Skeletal muscle satellite cell (primary cell): ENCODE measurements around the gene YARS1.

ENCODE experiments used
- H3K27me3 ChIP-seq: 2 replicates; pipeline ENCODE4 v1.7.0; 2013; ENCODE audit warnings: low read length; ENCODE audit not compliant: control insufficient read depth, insufficient read depth
- H3K36me3 ChIP-seq: 2 replicates; pipeline ENCODE4 v1.7.0; 2013; ENCODE audit warnings: mild to moderate bottlenecking, control low read depth, low read length; ENCODE audit not compliant: insufficient read depth
- H3K4me1 ChIP-seq: 2 replicates; pipeline ENCODE4 v1.7.0; 2013; ENCODE audit warnings: low read length; ENCODE audit not compliant: control insufficient read depth, insufficient read depth
- H3K4me2 ChIP-seq: 2 replicates; pipeline ENCODE4 v1.7.0; 2013; ENCODE audit warnings: mild to moderate bottlenecking, low read length
- H3K4me3 ChIP-seq: 2 replicates; pipeline ENCODE4 v1.7.0; 2013; ENCODE audit warnings: low read length
- H3K9ac ChIP-seq: 2 replicates; pipeline ENCODE4 v1.7.0; 2013; ENCODE audit warnings: mild to moderate bottlenecking, low read depth, low read length, moderate library complexity
- H3K9me3 ChIP-seq: replicated peaks from 2 replicates; pipeline ENCODE4 v1.7.0; 2013; ENCODE audit warnings: mild to moderate bottlenecking, control low read depth, low read length

The YARS1 gene

DNA sequence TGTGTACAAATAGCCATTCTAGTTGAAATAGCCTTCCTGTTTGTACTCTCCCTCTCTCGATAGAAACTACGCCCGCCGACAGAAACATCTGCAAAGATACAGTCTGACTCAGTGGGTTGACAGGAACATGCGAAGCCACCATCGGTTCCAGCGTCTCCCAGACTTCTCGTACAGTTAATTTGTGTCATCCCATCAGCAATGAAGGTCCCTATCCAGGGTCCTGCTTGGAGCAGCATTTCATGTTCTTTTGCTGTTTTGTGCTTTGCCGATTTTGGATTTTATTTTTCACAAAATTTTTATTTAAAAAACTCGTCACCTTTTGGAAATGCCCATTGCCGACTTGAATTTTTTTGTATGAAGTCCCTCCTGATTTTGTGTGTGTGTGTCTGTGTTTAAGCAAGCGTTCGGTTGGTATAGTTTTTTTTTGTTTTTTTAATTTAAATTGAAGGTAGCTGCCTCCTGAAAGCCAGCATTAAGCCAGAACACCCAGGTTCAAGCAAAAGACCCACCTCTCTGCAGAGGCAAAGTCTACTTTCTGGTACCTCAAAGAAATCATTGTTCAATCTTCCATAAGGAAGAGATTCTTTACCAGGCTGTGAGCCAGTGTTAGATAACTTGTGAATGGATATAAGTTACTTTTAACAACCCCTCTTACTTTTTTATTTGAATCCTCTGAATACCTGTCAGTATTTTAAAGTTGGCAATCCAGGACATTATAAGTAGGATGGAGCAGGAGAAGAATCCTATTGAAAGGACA lies 38.9 kb upstream of the YARS1 start:
- no peaks in the 10 kb centered on the region for H3K9me3 ChIP-seq
- H3K9ac ChIP-seq: no peak overlapping the region
- H3K4me2 ChIP-seq: no peak overlapping the region
- peaks cover 30% of the 10 kb centered on the region for H3K36me3 ChIP-seq
- no peaks in the 10 kb centered on the region for H3K4me1 ChIP-seq
- no peaks in the 10 kb centered on the region for H3K27me3 ChIP-seq
- no peak overlapping the region for H3K4me3 ChIP-seq

GRCh38 chr1:32848354-32849063 lies 31.4 kb upstream of the YARS1 start:
- Histone ChIP-seq H3K9me3 (no peaks in the 10 kb centered on the region), H3K27me3 (no peaks in the 10 kb centered on the region), H3K9ac (no peak overlapping the region), H3K36me3 (peaks cover 18% of the 10 kb centered on the region), H3K4me1 (no peaks in the 10 kb centered on the region), H3K4me2 (no peak overlapping the region), H3K4me3 (no peak overlapping the region)

- Histone ChIP-seq H3K4me2 (no peak overlapping the region), H3K36me3 (peaks cover 58% of the 10 kb centered on the region), H3K9me3 (no peaks in the 10 kb centered on the region), H3K4me3 (no peak overlapping the region), H3K4me1 (no peaks in the 10 kb centered on the region), H3K9ac (no peak overlapping the region), H3K27me3 (no peaks in the 10 kb centered on the region)
These were observed 14.7 kb upstream of the YARS1 start for GRCh38 chr1:32831878-32832277.

GRCh38 chr1:32830092-32830852 lies 13.1 kb upstream of the YARS1 start:
- H3K9ac ChIP-seq: no peak overlapping the region
- H3K36me3 ChIP-seq: peaks cover 68% of the 10 kb centered on the region
- no peaks in the 10 kb centered on the region for H3K9me3 ChIP-seq
- no peaks in the 10 kb centered on the region for H3K4me1 ChIP-seq
- no peaks in the 10 kb centered on the region for H3K27me3 ChIP-seq
- no peak overlapping the region for H3K4me2 ChIP-seq
- H3K4me3 ChIP-seq: no peak overlapping the region

- Histone ChIP-seq H3K4me3 (no peak overlapping the region), H3K36me3 (peaks cover 68% of the 10 kb centered on the region), H3K9ac (no peak overlapping the region), H3K9me3 (no peaks in the 10 kb centered on the region), H3K27me3 (no peaks in the 10 kb centered on the region), H3K4me2 (no peak overlapping the region), H3K4me1 (no peaks in the 10 kb centered on the region)
These were observed 11.2 kb upstream of the YARS1 start for GRCh38 chr1:32828341-32828740.

- H3K4me3 ChIP-seq: no peak overlapping the region
- peaks cover 48% of the 10 kb centered on the region for H3K36me3 ChIP-seq
- H3K4me2 ChIP-seq: no peak overlapping the region
- H3K9ac ChIP-seq: no peak overlapping the region
- no peaks in the 10 kb centered on the region for H3K9me3 ChIP-seq
- H3K4me1 ChIP-seq: no peaks in the 10 kb centered on the region
- H3K27me3 ChIP-seq: no peaks in the 10 kb centered on the region
These were observed 8.0 kb upstream of the YARS1 start for GRCh38 chr1:32825181-32825580.

DNA sequence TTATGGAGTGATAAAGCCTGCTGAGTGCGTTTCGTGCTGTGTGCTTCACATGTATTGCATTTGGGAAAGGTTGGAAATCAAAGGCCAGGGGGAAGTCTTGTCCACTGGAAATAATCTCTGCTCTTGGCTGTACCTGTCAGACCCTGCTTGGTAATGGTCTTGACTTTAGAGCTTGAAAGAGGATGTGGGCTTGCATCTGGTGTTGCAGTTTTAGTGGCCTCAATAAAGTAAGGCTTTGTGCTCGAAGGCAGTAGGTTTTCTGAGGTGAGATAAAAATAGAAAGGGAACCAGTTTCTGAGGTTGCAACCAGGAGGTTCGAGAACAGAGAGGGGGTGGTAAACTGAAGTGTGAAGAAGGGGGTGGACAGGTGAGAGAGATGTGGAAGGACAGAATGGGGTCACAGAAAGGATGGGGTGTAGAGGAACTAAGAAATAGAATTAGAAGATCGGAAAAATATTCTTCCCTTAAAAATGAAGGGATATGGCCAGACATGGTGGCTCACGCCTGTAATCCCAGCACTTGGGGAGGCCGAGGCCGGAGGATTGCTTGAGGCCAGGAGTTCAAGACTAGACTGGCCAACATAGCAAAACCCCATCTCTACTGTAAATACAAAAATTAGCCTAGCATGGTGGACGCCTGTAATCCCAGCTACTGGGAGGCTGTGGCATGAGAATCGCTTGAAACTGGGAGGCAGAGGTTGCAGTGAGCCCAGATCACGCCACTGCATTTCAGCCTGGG lies 1.8 kb upstream of the YARS1 start:
- H3K27me3 ChIP-seq: no peaks in the 10 kb centered on the region
- peaks cover 8% of the 10 kb centered on the region for H3K36me3 ChIP-seq
- peak overlapping the region; percentile 96 for H3K9ac ChIP-seq
- no peaks in the 10 kb centered on the region for H3K9me3 ChIP-seq
- H3K4me3 ChIP-seq: peak overlapping the region; percentile 95
- H3K4me1 ChIP-seq: peaks cover 24% of the 10 kb centered on the region
- peak overlapping the region; percentile 95 for H3K4me2 ChIP-seq

GRCh38 chr1:32817815-32818786 lies 943 bp upstream of the YARS1 start:
- Histone ChIP-seq H3K4me3 (peak overlapping the region; percentile 95), H3K4me2 (peak overlapping the region; percentile 95), H3K4me1 (peaks cover 26% of the 10 kb centered on the region), H3K36me3 (peaks cover 8% of the 10 kb centered on the region), H3K27me3 (no peaks in the 10 kb centered on the region), H3K9ac (peak overlapping the region; percentile 96), H3K9me3 (no peaks in the 10 kb centered on the region)

DNA sequence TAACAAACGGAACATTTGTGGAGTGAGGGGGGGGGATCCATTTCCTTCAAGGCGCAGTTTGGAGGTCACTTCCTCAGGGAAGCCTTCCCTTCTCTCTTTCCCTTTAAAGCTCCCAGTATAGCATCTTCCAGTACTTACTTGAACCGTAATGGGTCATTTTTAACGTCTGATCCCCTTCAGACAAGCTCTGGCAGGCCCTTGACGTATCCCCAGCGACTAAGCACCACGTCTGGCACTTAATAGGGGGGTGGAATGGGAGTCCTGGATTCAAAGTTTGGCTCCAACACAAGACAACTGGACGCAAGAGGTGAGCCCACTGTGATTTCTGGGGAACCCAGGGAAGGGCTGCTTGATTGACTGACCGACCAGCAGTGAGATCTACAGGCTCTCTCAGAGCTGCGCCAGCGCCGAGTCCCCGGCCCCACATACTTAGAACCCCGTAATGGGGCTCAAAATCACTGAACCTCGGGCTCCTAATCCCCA lies 441 bp downstream of the YARS1 start:
- Histone ChIP-seq H3K4me3 (peak overlapping the region; percentile 95), H3K9me3 (no peaks in the 10 kb centered on the region), H3K36me3 (peaks cover 3% of the 10 kb centered on the region), H3K27me3 (no peaks in the 10 kb centered on the region), H3K9ac (peak overlapping the region; percentile 96), H3K4me1 (peaks cover 26% of the 10 kb centered on the region), H3K4me2 (peak overlapping the region; percentile 79)

GRCh38 chr1:32813941-32814739 lies 3.0 kb downstream of the YARS1 start:
- Histone ChIP-seq H3K36me3 (peaks cover 18% of the 10 kb centered on the region), H3K27me3 (no peaks in the 10 kb centered on the region), H3K9ac (no peak overlapping the region), H3K4me1 (peaks cover 26% of the 10 kb centered on the region), H3K9me3 (no peaks in the 10 kb centered on the region), H3K4me2 (peak overlapping the region; percentile 79), H3K4me3 (no peak overlapping the region)
